OCI-LY1 (cell line): ENCODE results near the gene VWCE.

Source experiments
- EZH2 ChIP-seq: fragments of 200-600 bp; sonication (generic), shearing (Covaris generic); IDR thresholded peaks from 2 replicates; pipeline ENCODE4 v1.8.0; 2017; ENCODE audit warnings: borderline replicate concordance, mixed run types, mild to moderate bottlenecking, antibody characterized with exemption, low read length, moderate library complexity, mixed read lengths
- TF ChIP-seq, protein P1 (sequence below): fragments of 200-600 bp; sonication (generic), shearing (Covaris generic); IDR thresholded peaks from 2 replicates; pipeline ENCODE4 v1.5.1; 2017; ENCODE audit warnings: mild to moderate bottlenecking, antibody characterized with exemption, low read length, moderate library complexity, mixed read lengths

DNA sequence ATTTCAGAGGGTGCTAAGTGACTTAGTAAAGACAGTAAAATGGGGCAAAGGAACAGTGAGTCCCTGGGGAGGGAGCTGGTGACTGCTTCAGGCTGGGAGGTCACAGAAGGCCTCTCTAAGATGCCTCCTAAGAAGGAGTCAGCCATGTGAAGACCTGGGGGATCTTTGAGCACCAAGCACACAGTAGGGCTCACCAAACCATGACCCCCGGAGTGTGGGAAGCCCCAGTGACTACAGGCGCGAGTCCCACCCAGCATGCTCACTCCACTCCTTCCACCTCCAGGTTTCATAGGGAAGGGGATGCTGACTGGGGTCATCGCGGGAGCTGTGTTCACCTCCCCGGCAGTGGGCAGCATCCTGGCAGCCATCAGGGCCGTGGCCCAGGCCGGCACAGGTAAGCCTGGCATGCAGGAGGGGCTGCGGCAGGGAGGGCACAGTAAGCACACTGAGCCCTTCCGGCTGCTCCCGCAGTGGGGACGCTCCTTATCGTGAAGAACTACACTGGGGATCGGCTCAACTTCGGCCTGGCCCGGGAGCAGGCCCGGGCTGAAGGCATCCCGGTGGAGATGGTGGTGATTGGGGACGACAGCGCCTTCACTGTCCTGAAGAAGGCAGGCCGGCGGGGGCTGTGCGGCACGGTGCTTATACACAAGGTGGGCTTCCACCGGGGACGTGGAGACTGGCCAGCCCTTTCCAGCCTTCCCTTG, 43.8 kb upstream of the VWCE start:
- TF ChIP-seq EZH2: no peak
- TF ChIP-seq, protein P1, sequence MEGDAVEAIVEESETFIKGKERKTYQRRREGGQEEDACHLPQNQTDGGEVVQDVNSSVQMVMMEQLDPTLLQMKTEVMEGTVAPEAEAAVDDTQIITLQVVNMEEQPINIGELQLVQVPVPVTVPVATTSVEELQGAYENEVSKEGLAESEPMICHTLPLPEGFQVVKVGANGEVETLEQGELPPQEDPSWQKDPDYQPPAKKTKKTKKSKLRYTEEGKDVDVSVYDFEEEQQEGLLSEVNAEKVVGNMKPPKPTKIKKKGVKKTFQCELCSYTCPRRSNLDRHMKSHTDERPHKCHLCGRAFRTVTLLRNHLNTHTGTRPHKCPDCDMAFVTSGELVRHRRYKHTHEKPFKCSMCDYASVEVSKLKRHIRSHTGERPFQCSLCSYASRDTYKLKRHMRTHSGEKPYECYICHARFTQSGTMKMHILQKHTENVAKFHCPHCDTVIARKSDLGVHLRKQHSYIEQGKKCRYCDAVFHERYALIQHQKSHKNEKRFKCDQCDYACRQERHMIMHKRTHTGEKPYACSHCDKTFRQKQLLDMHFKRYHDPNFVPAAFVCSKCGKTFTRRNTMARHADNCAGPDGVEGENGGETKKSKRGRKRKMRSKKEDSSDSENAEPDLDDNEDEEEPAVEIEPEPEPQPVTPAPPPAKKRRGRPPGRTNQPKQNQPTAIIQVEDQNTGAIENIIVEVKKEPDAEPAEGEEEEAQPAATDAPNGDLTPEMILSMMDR: no peak
